Caco-2 (cell line): ENCODE results near the gene DERL3. TPM values are rescaled to one million over a fixed set of nuclear protein-coding genes. Genes with fewer than 3 reads are reported as not detected.
"Not testable (repeated sequence)": the region's sequence is repeated elsewhere in the genome, so short reads cannot be mapped to it uniquely, and the experiment has no call there.

Experiments
- BruUV-seq: library from RNA; stranded (reverse); fragments of 400-500 nt; replicated peaks from 2 replicates; lab custom pipeline; 2021; lab: Mats Ljungman, UMichigan
- CTCF ChIA-PET: fragments of 300-600 bp; sonication (Branson Sonifier 250); formaldehyde crosslinking; loops from one replicate; lab custom pipeline; 2022; ENCODE audit warnings: antibody characterized with exemption; lab: Charles Lee
- POLR2A ChIA-PET: fragments of 300-600 bp; sonication (Branson Sonifier 250); formaldehyde crosslinking; loops from one replicate; lab custom pipeline; 2022; ENCODE audit warnings: antibody characterized with exemption; lab: Charles Lee
- DNase-seq, 2 experiments: peaks; one replicate each; pipeline versions ENCODE4 v3.0.0 to v3.0.0-alpha.2; 2020 to 2022
- H3K27me3 ChIP-seq: replicated peaks from 2 replicates; pipeline ENCODE4 v1.6.0; 2011; ENCODE audit warnings: low read length; ENCODE audit not compliant: control insufficient read depth, insufficient read depth
- H3K36me3 ChIP-seq: 2 replicates; pipeline ENCODE4 v1.5.1; 2011; ENCODE audit warnings: low read length; ENCODE audit not compliant: control insufficient read depth, insufficient read depth
- H3K4me1 ChIP-seq: fragments of 250-450 bp; sonication (Bioruptor Pico); 2 replicates; pipeline ENCODE4 v1.5.1; 2020; ENCODE audit warnings: mild to moderate bottlenecking
- H3K4me3 ChIP-seq: 2 replicates; pipeline ENCODE4 v1.5.1; 2011; ENCODE audit warnings: low read depth, mild to moderate bottlenecking, control low read depth, low read length
- H3K9me3 ChIP-seq: fragments of 250-450 bp; sonication (Bioruptor Pico); 2 replicates; pipeline ENCODE4 v1.5.1; 2020; ENCODE audit warnings: mild to moderate bottlenecking, moderate library complexity
- H3K27ac Mint-ChIP-seq: one replicate; pipeline ENCODE4 v1.8.0; 2022; ENCODE audit warnings: mixed read lengths; ENCODE audit not compliant: unreplicated experiment
- H3K27me3 Mint-ChIP-seq: one replicate; pipeline ENCODE4 v1.8.0; 2022; ENCODE audit warnings: mixed read lengths; ENCODE audit not compliant: insufficient read depth, unreplicated experiment
- H3K36me3 Mint-ChIP-seq: one replicate; pipeline ENCODE4 v1.8.0; 2022; ENCODE audit warnings: mild to moderate bottlenecking, mixed read lengths; ENCODE audit not compliant: insufficient read depth, unreplicated experiment
- H3K4me1 Mint-ChIP-seq: one replicate; pipeline ENCODE4 v1.8.0; 2022; ENCODE audit warnings: low read depth, mixed read lengths; ENCODE audit not compliant: unreplicated experiment
- H3K4me3 Mint-ChIP-seq: one replicate; pipeline ENCODE4 v1.8.0; 2022; ENCODE audit warnings: mild to moderate bottlenecking, moderate library complexity, mixed read lengths; ENCODE audit not compliant: unreplicated experiment
- H3K9me3 Mint-ChIP-seq: one replicate; pipeline ENCODE4 v1.8.0; 2022; ENCODE audit warnings: mixed read lengths; ENCODE audit not compliant: unreplicated experiment
- intact Hi-C: fragments of 100-400 bp; cut with micrococcal nuclease; formaldehyde crosslinking; loops from one replicate; pipeline ENCODE4 v1.10.0; 2022; ENCODE audit not compliant: unreplicated experiment
- total RNA-seq: library from RNA; stranded (reverse); gene quantifications from 2 replicates; pipeline ENCODE4 v1.2.3, GENCODE V29; 2022
- TF ChIP-seq, protein P1 (sequence below), 2 experiments: fragments of 200-600 bp in 1 of 2; IDR thresholded peaks; 1 replicate in 1 of 2; 2 replicates in 1 of 2; pipeline versions ENCODE4 v1.5.1 to v1.8.0; 2011 to 2022; ENCODE audit warnings: antibody characterized with exemption in 1 of 2, control low read depth in 1 of 2, inconsistent platforms in 1 of 2, low read depth in 1 of 2, low read length in 1 of 2, mild to moderate bottlenecking in 1 of 2, moderate library complexity in 1 of 2; ENCODE audit not compliant: insufficient read depth in 1 of 2, severe bottlenecking in 1 of 2, unreplicated experiment in 1 of 2

Gene DERL3
- total RNA-seq, 1 experiment from 2014 or later = 4.4 TPM

DNA sequence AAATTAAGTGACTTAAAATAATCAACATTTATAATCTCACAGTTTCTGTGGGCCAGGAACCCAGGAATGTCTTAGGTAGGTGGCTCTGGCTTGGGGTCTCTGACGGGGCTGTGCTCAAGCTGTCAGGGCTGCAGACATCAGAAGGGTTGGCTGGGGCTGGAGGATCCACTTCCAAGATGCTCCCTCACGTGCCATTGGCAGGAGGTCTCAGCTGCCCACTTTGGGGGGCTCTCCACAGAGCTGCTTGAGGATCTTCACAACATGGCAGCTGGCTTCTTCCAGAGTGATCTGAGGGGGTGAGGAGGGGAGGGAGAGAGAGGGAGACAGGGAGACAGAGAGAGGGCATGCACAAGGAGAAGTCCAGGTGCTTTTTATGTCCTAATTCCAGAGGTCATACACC is 37.0 kb upstream of the DERL3 start:
- intact Hi-C loops = no loop called here
- Histone ChIP-seq H3K36me3 (no peaks in the 10 kb centered on the region), H3K4me3 (no peak overlapping the region), H3K9me3 (no peaks in the 10 kb centered on the region), H3K27me3 (no peaks in the 10 kb centered on the region), H3K4me1 (no peaks in the 10 kb centered on the region)
- Mint-ChIP-seq H3K4me1 (no peaks in the 10 kb centered on the region), H3K36me3 (peaks cover 14% of the 10 kb centered on the region), H3K4me3 (no peak overlapping the region), H3K27me3 (no peaks in the 10 kb centered on the region), H3K27ac (no peak overlapping the region), H3K9me3 (no peaks in the 10 kb centered on the region)
- TF ChIP-seq, protein P1, sequence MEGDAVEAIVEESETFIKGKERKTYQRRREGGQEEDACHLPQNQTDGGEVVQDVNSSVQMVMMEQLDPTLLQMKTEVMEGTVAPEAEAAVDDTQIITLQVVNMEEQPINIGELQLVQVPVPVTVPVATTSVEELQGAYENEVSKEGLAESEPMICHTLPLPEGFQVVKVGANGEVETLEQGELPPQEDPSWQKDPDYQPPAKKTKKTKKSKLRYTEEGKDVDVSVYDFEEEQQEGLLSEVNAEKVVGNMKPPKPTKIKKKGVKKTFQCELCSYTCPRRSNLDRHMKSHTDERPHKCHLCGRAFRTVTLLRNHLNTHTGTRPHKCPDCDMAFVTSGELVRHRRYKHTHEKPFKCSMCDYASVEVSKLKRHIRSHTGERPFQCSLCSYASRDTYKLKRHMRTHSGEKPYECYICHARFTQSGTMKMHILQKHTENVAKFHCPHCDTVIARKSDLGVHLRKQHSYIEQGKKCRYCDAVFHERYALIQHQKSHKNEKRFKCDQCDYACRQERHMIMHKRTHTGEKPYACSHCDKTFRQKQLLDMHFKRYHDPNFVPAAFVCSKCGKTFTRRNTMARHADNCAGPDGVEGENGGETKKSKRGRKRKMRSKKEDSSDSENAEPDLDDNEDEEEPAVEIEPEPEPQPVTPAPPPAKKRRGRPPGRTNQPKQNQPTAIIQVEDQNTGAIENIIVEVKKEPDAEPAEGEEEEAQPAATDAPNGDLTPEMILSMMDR (IDR thresholded peaks at IDR 0.05; ENCODE audit: insufficient read depth in 1 of 2, low read depth in 1 of 2, low read length in 1 of 2, severe bottlenecking in 1 of 2, unreplicated experiment in 1 of 2) = no peak
- DNase-seq = no peak
- ChIA-PET POLR2A (no interaction called here), CTCF (no interaction called here)
- BruUV-seq = no TSS peak

DNA sequence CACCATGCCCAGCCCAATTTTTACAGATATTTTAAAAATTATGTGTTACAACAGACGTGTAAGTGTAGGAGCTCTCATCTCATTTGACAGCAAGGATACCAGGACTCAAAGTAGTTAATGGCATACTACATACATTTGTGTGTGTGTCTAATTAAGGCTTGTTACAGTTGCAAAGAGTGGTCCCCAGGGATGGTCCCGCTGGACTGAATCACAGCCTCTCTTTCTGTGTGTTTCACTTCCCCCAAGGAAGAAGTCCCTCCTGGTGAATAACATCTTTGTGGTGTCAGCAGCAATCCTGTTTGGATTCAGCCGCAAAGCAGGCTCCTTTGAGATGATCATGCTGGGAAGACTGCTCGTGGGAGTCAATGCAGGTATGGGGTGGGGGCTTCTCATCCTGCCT is 36.1 kb upstream of the DERL3 start:
- H3K27me3 ChIP-seq = no peaks in the 10 kb centered on the region
- DNase-seq = no peak
- no peaks in the 10 kb centered on the region for H3K4me1 Mint-ChIP-seq
- no peak overlapping the region for H3K4me3 ChIP-seq
- no peaks in the 10 kb centered on the region for H3K36me3 ChIP-seq
- H3K27ac Mint-ChIP-seq = no peak overlapping the region
- no peaks in the 10 kb centered on the region for H3K27me3 Mint-ChIP-seq
- TF ChIP-seq, protein P1 (IDR thresholded peaks at IDR 0.05; ENCODE audit: insufficient read depth in 1 of 2, low read depth in 1 of 2, low read length in 1 of 2, severe bottlenecking in 1 of 2, unreplicated experiment in 1 of 2) = no peak
- no peaks in the 10 kb centered on the region for H3K9me3 Mint-ChIP-seq
- no peak overlapping the region for H3K4me3 Mint-ChIP-seq
- no TSS peak for BruUV-seq
- CTCF ChIA-PET = no interaction called here
- H3K36me3 Mint-ChIP-seq = peaks cover 11% of the 10 kb centered on the region
- no peaks in the 10 kb centered on the region for H3K4me1 ChIP-seq
- POLR2A ChIA-PET = no interaction called here
- H3K9me3 ChIP-seq = no peaks in the 10 kb centered on the region
- intact Hi-C loops = no loop called here

DNA sequence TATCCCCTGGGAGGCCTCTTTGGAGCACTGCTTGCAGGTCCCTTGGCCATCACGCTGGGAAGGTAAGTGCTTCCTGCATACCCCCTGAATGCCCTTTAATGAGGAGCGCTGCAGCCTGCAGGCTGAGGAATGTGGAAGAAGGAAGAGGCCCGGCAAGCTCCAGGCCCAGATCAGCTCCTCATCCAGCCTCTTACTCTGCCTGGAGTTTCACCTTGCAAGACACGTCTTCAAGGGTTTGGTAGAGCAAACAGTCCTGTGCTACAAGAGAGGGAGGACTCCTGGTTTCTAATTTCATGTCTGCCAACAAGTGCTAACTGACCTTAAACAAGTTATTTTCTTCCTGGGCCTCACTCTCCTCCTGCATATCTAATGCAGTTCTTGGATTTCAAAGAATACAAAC is 29.8 kb upstream of the DERL3 start:
- Histone ChIP-seq H3K36me3 (no peaks in the 10 kb centered on the region; the same call in 1 of the 2 replicates), H3K4me1 (no peaks in the 10 kb centered on the region), H3K4me3 (no peak overlapping the region), H3K9me3 (no peaks in the 10 kb centered on the region), H3K27me3 (no peaks in the 10 kb centered on the region)
- Mint-ChIP-seq H3K36me3 (peaks cover 5% of the 10 kb centered on the region), H3K27ac (no peak overlapping the region), H3K4me1 (no peaks in the 10 kb centered on the region), H3K4me3 (no peak overlapping the region), H3K27me3 (no peaks in the 10 kb centered on the region), H3K9me3 (no peaks in the 10 kb centered on the region)
- no TSS peak for BruUV-seq
- POLR2A ChIA-PET = no interaction called here
- intact Hi-C loops = no loop called here
- CTCF ChIA-PET = interaction anchor here (0.6 kb wide), 1 partner anchor 8 kb away, joined by 5 read pairs; no protein-coding TSS in a partner anchor
- no peak for DNase-seq
- TF ChIP-seq, protein P1 (IDR thresholded peaks at IDR 0.05; ENCODE audit: insufficient read depth in 1 of 2, low read depth in 1 of 2, low read length in 1 of 2, severe bottlenecking in 1 of 2, unreplicated experiment in 1 of 2) = no peak

DNA sequence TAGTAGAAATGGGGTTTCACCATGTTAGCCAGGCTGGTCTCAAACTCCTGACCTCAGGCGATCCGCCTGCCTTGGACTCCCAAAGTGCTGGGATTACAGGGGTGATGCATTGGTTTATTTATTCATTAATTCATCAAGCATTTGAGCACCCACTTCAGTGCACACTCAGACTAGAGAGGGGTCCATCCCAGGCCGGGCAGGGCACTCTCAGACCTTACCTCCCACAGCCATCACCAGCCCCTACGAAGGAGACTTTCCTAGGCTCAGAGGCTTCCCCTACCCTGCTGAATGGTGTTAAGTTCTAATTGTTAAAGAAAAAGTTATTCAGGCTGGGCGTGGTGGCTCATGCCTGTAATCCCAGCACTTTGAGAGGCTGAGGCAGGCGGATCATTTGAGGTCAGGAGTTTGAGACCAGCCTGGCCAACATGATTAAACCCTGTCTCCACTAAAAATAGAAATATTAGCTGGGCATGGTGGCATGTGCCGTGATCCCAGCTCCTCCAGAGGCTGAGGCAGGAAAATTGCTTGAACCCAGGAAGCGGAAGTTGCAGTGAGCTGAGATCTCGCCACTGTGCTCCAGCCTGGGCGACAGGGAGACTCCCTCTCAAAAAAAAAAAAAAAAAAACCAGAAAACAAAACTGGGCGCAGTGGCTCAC is 25.8 kb upstream of the DERL3 start:
- DNase-seq, H3K9me3 ChIP-seq, H3K4me3 ChIP-seq, H3K27me3 Mint-ChIP-seq, BruUV-seq, POLR2A ChIA-PET, H3K27ac Mint-ChIP-seq, H3K36me3 ChIP-seq, H3K27me3 ChIP-seq, H3K4me1 ChIP-seq, H3K4me1 Mint-ChIP-seq, H3K9me3 Mint-ChIP-seq, H3K4me3 Mint-ChIP-seq: not testable (repeated sequence)
- intact Hi-C loops = loop anchor here (5.0 kb wide), 1 partner anchor 93 kb away; no protein-coding TSS in a partner anchor
- CTCF ChIA-PET = interaction anchor here (0.6 to 0.9 kb wide), 2 partner anchors 15 to 480 kb away, joined by 3 read pairs; no protein-coding TSS in a partner anchor
- H3K36me3 Mint-ChIP-seq = peaks cover 11% of the 10 kb centered on the region
